K562 (cell line): ENCODE results near the gene EIF2S1. TPM values are rescaled to one million over a fixed set of nuclear protein-coding genes. Genes with fewer than 3 reads are reported as not detected.

Experiments
- ATAC-seq: fragments of 200-7000 bp; cut with Tn5 transposase; 3 replicates; pipeline ENCODE4 v1.9.1; 2020; ENCODE audit warnings: moderate library complexity
- BruUV-seq: library from RNA; stranded (reverse); fragments of 400-500 nt; replicated peaks from 2 replicates; lab custom pipeline; 2021; lab: Mats Ljungman, UMichigan
- CTCF ChIA-PET: fragments of 300-600 bp; formaldehyde crosslinking; extraction: SDS; loops from one replicate; lab custom pipeline; 2021; ENCODE audit warnings: low intra/inter-chr PET ratio; lab: Yijun Ruan, JAX
- POLR2A ChIA-PET: fragments of 300-600, 350-650 bp; sonication (Branson Sonifier 250); formaldehyde crosslinking; extraction: SDS; loops from one replicate; lab custom pipeline; 2021; ENCODE audit warnings: antibody characterized with exemption, inconsistent platforms; lab: Yijun Ruan, JAX
- DNase-seq, 4 experiments: peaks; one replicate each; pipeline versions ENCODE4 v3.0.0 to v3.0.0-alpha.2; 2011 to 2018; ENCODE audit warnings: low spot score in 3 of 4, mixed read lengths in 3 of 4; ENCODE audit errors: extremely low read depth in 1 of 4
- FAIRE-seq: peaks from 2 replicates; lab custom pipeline; 2011; peaks lifted over from hg19 to GRCh38; lab: Jason Lieb, UNC
- H2AFZ ChIP-seq: 2 replicates; pipeline ENCODE4 v1.6.0; 2011; ENCODE audit warnings: low read depth, low read length, control low read depth, inconsistent platforms
- H3K27ac ChIP-seq: fragments of 200-600 bp; 3 replicates; pipeline ENCODE4 v1.8.0; 2011; ENCODE audit warnings: low read depth, mild to moderate bottlenecking, control low read depth, inconsistent platforms, low read length, moderate library complexity, mixed read lengths; ENCODE audit errors: extremely low read depth
- H3K27me3 ChIP-seq, 2 experiments: fragments of 300-600 bp in 1 of 2; 2 replicates in 1 of 2; 3 replicates in 1 of 2; pipeline versions ENCODE4 v1.6.0 to v1.8.0; 2011; ENCODE audit warnings: inconsistent platforms in 2 of 2, low read length in 2 of 2, mild to moderate bottlenecking in 1 of 2, mixed read lengths in 1 of 2, moderate library complexity in 1 of 2; ENCODE audit not compliant: control insufficient read depth in 2 of 2, insufficient read depth in 2 of 2
- H3K36me3 ChIP-seq: fragments of 300-600 bp; 3 replicates; pipeline ENCODE4 v1.8.0; 2011; ENCODE audit warnings: mild to moderate bottlenecking, low read length, inconsistent platforms; ENCODE audit not compliant: control insufficient read depth, insufficient read depth
- H3K4me1 ChIP-seq, 2 experiments: fragments of 200-600 bp in 1 of 2; replicated peaks in 1 of 2; 2 replicates in 1 of 2; 3 replicates in 1 of 2; pipeline versions ENCODE4 v1.5.1 to v1.8.0; 2011; ENCODE audit warnings: inconsistent platforms in 2 of 2, low read length in 2 of 2, mild to moderate bottlenecking in 1 of 2, mixed read lengths in 1 of 2, moderate library complexity in 1 of 2; ENCODE audit not compliant: control insufficient read depth in 2 of 2, insufficient read depth in 2 of 2
- H3K4me2 ChIP-seq: 2 replicates; pipeline ENCODE4 v1.6.1; 2011; ENCODE audit warnings: low read length, control low read depth, inconsistent platforms, mixed read lengths; ENCODE audit not compliant: insufficient read depth
- H3K4me3 ChIP-seq: fragments of 200-600 bp; sonication (generic), shearing (Covaris generic); 2 replicates; pipeline ENCODE4 v1.5.1; 2016; ENCODE audit warnings: control low read depth, inconsistent platforms
- H3K79me2 ChIP-seq: fragments of 200-600 bp; 3 replicates; pipeline ENCODE4 v1.8.0; 2011; ENCODE audit warnings: low read length, inconsistent platforms; ENCODE audit not compliant: control insufficient read depth, insufficient read depth
- H3K9ac ChIP-seq, 2 experiments: 2 replicates each; pipeline versions ENCODE4 v1.6.0 to v1.6.1; 2011; ENCODE audit warnings: low read depth in 2 of 2, low read length in 2 of 2, control low read depth in 1 of 2, inconsistent platforms in 1 of 2, mild to moderate bottlenecking in 1 of 2, mixed read lengths in 1 of 2; ENCODE audit not compliant: insufficient read depth in 1 of 2
- H3K9me1 ChIP-seq: one replicate; pipeline ENCODE4 v1.6.0; 2011; ENCODE audit warnings: inconsistent platforms, mild to moderate bottlenecking, low read length, moderate library complexity; ENCODE audit not compliant: control insufficient read depth, insufficient read depth
- H3K9me3 ChIP-seq: replicated peaks from 2 replicates; pipeline ENCODE4 v1.5.1; 2011; ENCODE audit warnings: low read depth, low read length, inconsistent platforms; ENCODE audit not compliant: control insufficient read depth, insufficient read depth
- H4K20me1 ChIP-seq: replicated peaks from 2 replicates; pipeline ENCODE4 v1.6.1; 2011; ENCODE audit warnings: low read length, inconsistent platforms, mixed read lengths; ENCODE audit not compliant: control insufficient read depth, insufficient read depth
- GATA2 ChIP-seq: sonication (generic); formaldehyde crosslinking; IDR thresholded peaks from 2 replicates; pipeline ENCODE4 v1.4.0; 2020; ENCODE audit warnings: mild to moderate bottlenecking, missing genetic modification reagents
- RNF2 ChIP-seq: sonication (generic); IDR thresholded peaks from 2 replicates; pipeline ENCODE4 v1.6.1; 2016
- WGBS: fragments of 100-300 bp; shearing (Covaris generic); methylation state at CpG from one replicate; pipeline ENCODE4 v1.1.6; 2016; ENCODE audit warnings: low coverage, mixed read lengths; ENCODE audit not compliant: insufficient coverage; ENCODE audit errors: missing lambda C conversion rate; 5-methylcytosine and 5-hydroxymethylcytosine counted together
- in situ Hi-C: fragments of 300-500 bp; cut with MboI; formaldehyde crosslinking; loops from 4 replicates; pipeline ENCODE4 v1.15.0; 2018; ENCODE audit warnings: inconsistent platforms, mixed read lengths
- intact Hi-C: fragments of 100-400 bp; cut with micrococcal nuclease; formaldehyde crosslinking; loops from 2 replicates; pipeline ENCODE4 v1.14.2; 2022
- polyA plus RNA-seq, 8 experiments: library from polyadenylated mRNA; depleted of rRNA in 4 of 8; stranded (reverse) in 5 of 8; unstranded in 3 of 8; fragments of >200 nt; fragmentation: Nextera tagmentation in 2 of 8; fragmentation: Illumina TruSeq in 1 of 8; extraction: Ambion mirVana in 2 of 8; extraction: Trizol in 1 of 8; gene quantifications; 2 replicates each; pipeline versions ENCODE4 v1.2.1 to v1.2.3, GENCODE V29; 2011 to 2014; ENCODE audit warnings: inconsistent platforms in 1 of 8, missing spikeins in 1 of 8
- total RNA-seq, 7 experiments: library from RNA; depleted of rRNA in 6 of 7; stranded (reverse); fragments of >200 nt in 6 of 7; fragmentation: Illumina TruSeq in 2 of 7; extraction: Trizol in 2 of 7; gene quantifications; 2 replicates each; pipeline versions ENCODE4 v1.2.1 to v1.2.3, GENCODE V29; 2011 to 2021; ENCODE audit warnings: low replicate concordance in 1 of 7
- TF ChIP-seq, protein P1 (sequence below): sonication (generic); formaldehyde crosslinking; IDR thresholded peaks from 2 replicates; pipeline ENCODE4 v1.8.0; 2022; ENCODE audit warnings: missing genetic modification reagents, mild to moderate bottlenecking, borderline replicate concordance
- TF ChIP-seq, protein P2 (sequence below): sonication (generic); formaldehyde crosslinking; IDR thresholded peaks from 2 replicates; pipeline ENCODE4 v1.8.0; 2022; ENCODE audit warnings: mild to moderate bottlenecking, missing genetic modification reagents
- TF ChIP-seq, protein P3 (sequence below), 2 experiments: fragments of 450-650 bp; IDR thresholded peaks; 2 replicates each; pipeline ENCODE4 v1.6.1; 2018; ENCODE audit warnings: mild to moderate bottlenecking in 2 of 2, low read depth in 1 of 2; ENCODE audit not compliant: partially characterized antibody in 2 of 2

The EIF2S1 gene
- total and polyA plus RNA-seq, 9 of the 15 experiments (the other 6 are each of a cell fraction or from before 2014, with no cell fraction given), result 216 to 1,018 (median 332) TPM

DNA sequence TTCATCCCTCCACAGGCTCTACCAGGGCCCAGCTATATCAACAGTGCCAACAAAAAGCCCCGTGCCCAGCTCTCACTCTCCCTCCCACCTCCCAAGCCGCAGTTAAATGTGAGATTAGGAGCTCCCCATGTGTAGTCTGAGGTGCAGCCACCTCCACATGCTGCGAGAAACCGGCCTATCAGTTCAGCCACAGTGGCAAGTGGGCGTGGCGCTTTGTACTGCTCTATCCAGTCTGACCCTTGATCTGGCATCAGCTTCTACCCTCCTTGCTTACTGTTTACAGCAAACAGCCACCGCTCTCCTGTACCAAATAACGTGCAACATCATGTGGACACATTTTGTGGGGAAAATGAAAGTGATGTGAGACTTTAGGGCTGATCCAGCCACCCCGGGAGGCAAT is 50.2 kb downstream of the EIF2S1 start (continued):
- TF ChIP-seq, protein P1, sequence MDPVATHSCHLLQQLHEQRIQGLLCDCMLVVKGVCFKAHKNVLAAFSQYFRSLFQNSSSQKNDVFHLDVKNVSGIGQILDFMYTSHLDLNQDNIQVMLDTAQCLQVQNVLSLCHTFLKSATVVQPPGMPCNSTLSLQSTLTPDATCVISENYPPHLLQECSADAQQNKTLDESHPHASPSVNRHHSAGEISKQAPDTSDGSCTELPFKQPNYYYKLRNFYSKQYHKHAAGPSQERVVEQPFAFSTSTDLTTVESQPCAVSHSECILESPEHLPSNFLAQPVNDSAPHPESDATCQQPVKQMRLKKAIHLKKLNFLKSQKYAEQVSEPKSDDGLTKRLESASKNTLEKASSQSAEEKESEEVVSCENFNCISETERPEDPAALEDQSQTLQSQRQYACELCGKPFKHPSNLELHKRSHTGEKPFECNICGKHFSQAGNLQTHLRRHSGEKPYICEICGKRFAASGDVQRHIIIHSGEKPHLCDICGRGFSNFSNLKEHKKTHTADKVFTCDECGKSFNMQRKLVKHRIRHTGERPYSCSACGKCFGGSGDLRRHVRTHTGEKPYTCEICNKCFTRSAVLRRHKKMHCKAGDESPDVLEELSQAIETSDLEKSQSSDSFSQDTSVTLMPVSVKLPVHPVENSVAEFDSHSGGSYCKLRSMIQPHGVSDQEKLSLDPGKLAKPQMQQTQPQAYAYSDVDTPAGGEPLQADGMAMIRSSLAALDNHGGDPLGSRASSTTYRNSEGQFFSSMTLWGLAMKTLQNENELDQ (CRISPR knock-in tag), result no peak
- TF ChIP-seq GATA2 (no peak), RNF2 (no peak)
- TF ChIP-seq, protein P2, sequence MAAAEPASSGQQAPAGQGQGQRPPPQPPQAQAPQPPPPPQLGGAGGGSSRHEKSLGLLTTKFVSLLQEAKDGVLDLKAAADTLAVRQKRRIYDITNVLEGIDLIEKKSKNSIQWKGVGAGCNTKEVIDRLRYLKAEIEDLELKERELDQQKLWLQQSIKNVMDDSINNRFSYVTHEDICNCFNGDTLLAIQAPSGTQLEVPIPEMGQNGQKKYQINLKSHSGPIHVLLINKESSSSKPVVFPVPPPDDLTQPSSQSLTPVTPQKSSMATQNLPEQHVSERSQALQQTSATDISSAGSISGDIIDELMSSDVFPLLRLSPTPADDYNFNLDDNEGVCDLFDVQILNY (CRISPR knock-in tag), result no peak

DNA sequence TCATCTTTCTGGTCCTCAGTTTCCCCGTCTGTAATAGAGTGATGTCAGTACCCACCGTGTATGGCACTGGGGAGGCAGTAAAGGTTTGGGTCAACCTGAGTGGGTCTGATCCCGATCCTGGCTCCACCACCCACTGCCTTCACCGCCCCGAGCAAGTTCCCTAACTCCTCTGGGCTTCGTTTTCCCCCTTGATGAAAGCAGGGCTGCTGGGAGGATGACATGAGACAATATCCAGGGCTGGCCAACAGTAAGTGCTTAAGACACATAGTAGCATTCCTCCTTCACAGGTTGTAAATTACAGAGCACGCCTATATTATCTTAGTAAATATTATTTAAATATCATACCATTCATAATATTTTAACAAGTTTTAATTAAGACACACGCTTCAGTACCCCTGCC is 51.2 kb downstream of the EIF2S1 start:
- H3K27ac ChIP-seq, result no peak overlapping the region
- peaks cover 20 to 38% of the 10 kb centered on the region in 2 experiments; a peak in 4 of 5 replicates for H3K4me1 ChIP-seq
- H3K4me3 ChIP-seq, result no peak overlapping the region
- no peaks in the 10 kb centered on the region for H3K36me3 ChIP-seq
- 71% methylated on average over 7 of the region's 8 CpGs for WGBS
- H2AFZ ChIP-seq, result no peak overlapping the region
- FAIRE-seq (no peak), ATAC-seq (no peak), DNase-seq (no peak)
- no peak overlapping the region for H3K4me2 ChIP-seq
- POLR2A ChIA-PET, result no interaction called here
- no peak overlapping the region for H3K9ac ChIP-seq
- BruUV-seq, result no TSS peak
- no peaks in the 10 kb centered on the region for H3K27me3 ChIP-seq
- H3K79me2 ChIP-seq, result no peaks in the 10 kb centered on the region
- CTCF ChIA-PET, result no interaction called here
- H3K9me3 ChIP-seq, result no peaks in the 10 kb centered on the region
- H4K20me1 ChIP-seq, result no peaks in the 10 kb centered on the region
- H3K9me1 ChIP-seq, result no peaks in the 10 kb centered on the region
- TF ChIP-seq, protein P3, sequence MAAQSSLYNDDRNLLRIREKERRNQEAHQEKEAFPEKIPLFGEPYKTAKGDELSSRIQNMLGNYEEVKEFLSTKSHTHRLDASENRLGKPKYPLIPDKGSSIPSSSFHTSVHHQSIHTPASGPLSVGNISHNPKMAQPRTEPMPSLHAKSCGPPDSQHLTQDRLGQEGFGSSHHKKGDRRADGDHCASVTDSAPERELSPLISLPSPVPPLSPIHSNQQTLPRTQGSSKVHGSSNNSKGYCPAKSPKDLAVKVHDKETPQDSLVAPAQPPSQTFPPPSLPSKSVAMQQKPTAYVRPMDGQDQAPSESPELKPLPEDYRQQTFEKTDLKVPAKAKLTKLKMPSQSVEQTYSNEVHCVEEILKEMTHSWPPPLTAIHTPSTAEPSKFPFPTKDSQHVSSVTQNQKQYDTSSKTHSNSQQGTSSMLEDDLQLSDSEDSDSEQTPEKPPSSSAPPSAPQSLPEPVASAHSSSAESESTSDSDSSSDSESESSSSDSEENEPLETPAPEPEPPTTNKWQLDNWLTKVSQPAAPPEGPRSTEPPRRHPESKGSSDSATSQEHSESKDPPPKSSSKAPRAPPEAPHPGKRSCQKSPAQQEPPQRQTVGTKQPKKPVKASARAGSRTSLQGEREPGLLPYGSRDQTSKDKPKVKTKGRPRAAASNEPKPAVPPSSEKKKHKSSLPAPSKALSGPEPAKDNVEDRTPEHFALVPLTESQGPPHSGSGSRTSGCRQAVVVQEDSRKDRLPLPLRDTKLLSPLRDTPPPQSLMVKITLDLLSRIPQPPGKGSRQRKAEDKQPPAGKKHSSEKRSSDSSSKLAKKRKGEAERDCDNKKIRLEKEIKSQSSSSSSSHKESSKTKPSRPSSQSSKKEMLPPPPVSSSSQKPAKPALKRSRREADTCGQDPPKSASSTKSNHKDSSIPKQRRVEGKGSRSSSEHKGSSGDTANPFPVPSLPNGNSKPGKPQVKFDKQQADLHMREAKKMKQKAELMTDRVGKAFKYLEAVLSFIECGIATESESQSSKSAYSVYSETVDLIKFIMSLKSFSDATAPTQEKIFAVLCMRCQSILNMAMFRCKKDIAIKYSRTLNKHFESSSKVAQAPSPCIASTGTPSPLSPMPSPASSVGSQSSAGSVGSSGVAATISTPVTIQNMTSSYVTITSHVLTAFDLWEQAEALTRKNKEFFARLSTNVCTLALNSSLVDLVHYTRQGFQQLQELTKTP (IDR thresholded peaks at IDR 0.05; ENCODE audit: low read depth in 1 of 2, partially characterized antibody in 2 of 2), result no peak
- intact Hi-C loops, result no loop called here
- in situ Hi-C loops, result no loop called here
